NCI-H128 (cell line): ENCODE data around the gene METTL23.

Experiments
- DNase-seq: peaks from one replicate; lab custom pipeline; 2025; ENCODE audit not compliant: unreplicated experiment; lab: John Stamatoyannopoulos, UW

Gene METTL23

DNA sequence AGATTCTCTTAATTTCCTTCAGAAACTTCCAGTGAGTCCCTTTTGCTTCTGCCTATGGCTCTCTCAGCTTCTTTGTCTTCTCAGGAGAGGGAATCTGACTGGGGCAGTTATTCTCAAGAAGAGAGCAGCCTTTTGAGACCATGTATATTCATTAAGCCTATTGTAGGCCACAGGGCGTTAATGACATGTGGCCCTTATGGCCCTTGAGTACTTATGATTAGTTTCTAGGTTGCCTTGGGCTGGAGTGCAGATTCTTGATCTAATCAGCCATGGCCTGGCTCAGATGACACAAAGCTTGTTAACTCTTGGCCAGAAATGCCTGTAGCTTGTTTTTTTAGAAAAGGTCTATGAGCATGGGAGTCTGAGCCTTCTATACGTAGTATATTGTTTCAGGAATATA lies 28.6 kb downstream of the METTL23 start:
- no peak for DNase-seq

DNA sequence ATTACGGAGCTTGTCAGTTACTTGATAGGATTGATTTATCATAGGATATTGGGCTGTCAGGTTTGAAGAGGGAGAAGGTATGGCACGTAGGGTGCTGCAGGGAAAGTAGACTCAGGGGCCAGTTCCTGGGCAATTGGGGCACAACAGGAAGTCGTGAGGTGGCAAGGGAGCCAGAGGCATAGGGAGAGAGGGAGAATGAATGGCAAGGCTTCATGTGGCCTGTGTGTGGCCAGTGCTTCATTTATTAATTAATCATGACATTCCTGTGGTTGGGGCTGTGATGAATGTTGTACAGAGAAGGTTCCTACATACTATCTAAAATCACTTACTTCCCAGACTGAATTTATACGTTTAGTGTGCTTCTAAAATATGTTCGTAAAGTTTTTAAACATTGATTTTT lies 30.6 kb downstream of the METTL23 start:
- DNase-seq, result no peak

DNA sequence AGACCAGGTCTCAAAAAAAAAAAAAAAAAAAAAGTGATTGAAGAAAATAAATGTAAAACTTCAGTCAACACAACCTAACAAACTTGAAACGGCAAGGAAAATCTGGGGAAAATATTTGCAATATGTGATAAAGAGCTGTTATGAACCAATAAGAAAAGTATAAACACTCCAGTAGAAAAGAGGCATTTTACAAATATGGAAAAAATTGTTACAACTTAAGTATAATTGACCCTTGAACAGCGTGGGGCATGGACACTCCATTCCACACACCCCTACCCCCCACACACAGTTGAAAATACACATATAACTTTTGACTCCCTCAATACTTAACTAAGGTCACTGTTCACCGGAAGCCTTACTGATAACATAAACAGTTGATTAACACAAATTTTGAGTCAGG lies 31.9 kb downstream of the METTL23 start:
- no peak for DNase-seq

DNA sequence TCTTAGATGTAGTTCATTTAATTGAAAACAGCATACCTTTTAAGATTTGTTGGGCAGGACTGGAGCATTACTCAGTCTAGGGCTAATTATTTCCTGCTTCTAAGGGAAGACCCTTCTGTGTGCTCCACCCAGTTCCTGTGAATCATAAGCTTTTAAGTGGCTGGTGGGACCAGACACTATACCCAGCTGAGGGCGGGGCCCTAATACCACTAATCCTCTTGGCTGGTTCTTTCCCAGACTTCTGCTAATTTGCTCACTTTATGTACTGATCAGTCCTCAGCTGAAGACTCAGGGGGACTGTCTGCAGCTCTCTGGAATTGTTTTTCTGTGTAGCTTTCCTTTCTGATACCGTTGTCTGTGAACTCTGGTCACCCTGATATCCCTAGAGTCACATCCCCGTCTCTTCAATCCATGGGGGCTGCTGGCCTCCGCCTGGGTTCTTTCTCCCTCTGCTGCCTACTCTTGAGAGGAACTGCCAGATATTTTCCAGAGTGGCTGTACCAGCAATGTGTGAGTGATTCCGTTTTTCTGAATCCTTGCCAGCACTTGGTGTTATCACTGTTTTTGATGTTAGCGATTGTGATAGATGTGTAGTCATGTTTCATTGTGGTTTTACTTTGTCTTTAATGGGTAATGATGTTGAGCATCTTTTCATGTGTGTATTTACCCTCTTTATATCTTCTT lies 46.3 kb downstream of the METTL23 start:
- DNase-seq, result no peak

DNA sequence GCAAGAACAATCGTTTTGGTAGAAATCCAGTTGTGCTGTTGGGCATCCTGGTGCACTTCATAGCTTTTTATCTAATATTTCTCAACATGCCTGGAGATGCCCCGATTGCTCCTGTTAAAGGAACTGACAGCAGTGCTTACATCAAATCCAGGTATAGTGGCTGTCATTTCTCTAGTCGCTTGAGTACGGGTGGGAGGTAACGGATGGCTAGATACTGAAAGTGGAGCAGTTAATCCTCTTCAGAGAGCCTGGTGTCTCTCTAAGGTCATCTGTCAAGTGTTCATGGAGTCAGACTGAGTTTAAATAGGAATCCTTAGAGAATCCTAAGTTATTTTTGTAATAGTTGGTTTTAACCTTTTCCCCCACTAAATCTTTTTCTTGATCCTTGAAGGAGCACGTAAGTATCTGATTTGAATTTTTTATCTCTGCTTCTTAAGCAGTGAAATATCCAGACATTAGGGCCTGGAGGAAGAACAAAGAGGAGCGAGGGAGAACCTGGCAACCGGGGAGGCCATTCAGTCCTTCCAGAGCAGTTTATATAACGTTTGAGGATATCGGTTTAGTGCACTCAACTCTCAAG lies 48.5 kb downstream of the METTL23 start:
- no peak for DNase-seq

DNA sequence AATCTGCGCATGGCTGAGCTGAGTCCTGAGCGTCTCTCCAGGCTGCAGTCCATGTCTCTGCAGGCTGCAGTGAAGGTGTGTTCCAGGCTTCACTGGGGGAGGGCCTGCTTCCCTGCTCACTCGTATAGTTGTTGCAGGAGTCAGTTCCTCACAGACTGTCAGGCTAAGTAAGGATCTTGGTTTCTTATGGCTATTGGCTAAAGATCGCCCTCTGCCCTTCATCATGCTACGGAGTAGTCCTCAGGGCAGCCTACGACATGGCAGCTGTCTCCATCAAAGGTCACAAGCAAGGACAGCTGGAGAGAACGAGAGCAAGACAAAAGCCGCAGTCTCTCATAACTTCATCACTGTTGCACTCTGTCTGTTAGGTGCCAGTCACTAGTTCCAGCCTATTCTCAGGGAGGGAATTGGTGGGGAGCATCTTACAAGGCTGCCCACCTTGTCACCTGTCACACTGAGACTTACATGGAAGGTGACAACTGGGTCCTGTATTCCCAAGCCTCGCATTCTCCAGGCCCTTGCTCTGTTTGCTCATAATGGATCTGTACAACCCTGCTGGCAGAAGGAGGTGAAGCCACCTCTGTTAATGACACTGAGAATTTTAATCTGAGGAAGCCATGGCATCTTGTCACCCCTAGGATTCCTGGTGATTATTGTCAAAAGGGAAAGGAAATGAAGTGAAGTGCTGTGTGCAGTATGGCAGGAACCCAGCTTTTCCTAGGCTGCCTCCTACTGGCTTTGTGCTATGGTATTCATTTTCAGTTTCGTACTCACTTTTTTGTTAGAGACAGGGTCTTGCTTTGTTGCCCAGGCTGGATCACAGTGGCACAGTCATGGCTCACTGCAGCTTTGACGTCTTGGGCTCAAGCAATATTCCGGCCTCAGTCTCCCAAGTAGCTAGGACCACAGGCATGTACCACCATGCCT lies 54.7 kb downstream of the METTL23 start:
- DNase-seq, result no peak

DNA sequence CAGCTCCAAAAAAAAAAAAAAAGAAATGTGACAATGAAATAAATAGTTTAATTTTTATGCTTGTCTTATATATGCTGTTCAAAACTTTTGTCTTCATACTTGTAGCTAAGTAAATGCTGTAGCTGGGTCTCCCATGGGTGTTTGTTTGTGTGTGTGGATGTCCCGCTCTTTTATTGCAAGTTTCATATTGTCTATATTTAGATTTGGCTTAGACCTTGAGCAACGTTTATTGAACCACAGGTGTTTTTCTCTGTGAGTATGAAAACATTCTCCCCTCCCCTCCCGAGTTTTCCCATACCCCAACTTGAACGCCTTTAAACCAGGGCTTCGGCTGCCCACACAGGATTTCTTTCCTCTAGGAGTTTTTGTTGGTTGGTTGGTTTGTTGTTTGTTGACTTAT lies 56.5 kb downstream of the METTL23 start:
- DNase-seq, result no peak
